Heart right ventricle (tissue), 16 donors: ENCODE results near the gene IQGAP2. TPM values are rescaled to one million over a fixed set of nuclear protein-coding genes. Genes with fewer than 3 reads are reported as not detected.

Experiments used
- ATAC-seq, 8 donors: fragments of 200-7000 bp; cut with Tn5 transposase; one replicate each; pipeline ENCODE4 v1.9.1; 2020; ENCODE audit warnings: mild to moderate bottlenecking in 8 of 8, moderate library complexity in 8 of 8, moderate number of reproducible peaks in 1 of 8
- DNase-seq, 2 donors: peaks; one replicate each; pipeline ENCODE4 v3.0.0-alpha.2; 2020
- H3K27ac ChIP-seq, 10 donors: fragments of 200-600 bp; sonication (generic) in 2 of 10; one replicate each; pipeline versions ENCODE4 v1.5.0 to v1.8.0; 2020 to 2022; ENCODE audit warnings: mild to moderate bottlenecking in 3 of 10
- H3K27me3 ChIP-seq, 7 donors: fragments of 200-600 bp; one replicate each; pipeline ENCODE4 v1.8.0; 2021 to 2022; ENCODE audit warnings: mild to moderate bottlenecking in 2 of 7
- H3K36me3 ChIP-seq, 9 donors: fragments of 200-600 bp; sonication (generic) in 1 of 9; one replicate each; pipeline versions ENCODE4 v1.5.0 to v1.8.0; 2020 to 2022; ENCODE audit warnings: mild to moderate bottlenecking in 2 of 9
- H3K4me1 ChIP-seq, 9 donors: fragments of 200-600 bp; sonication (generic) in 1 of 9; one replicate each; pipeline versions ENCODE4 v1.5.0 to v1.8.0; 2020 to 2022; ENCODE audit warnings: mild to moderate bottlenecking in 4 of 9
- H3K4me3 ChIP-seq, 10 donors: fragments of 200-600 bp; sonication (generic) in 2 of 10; one replicate each; pipeline versions ENCODE4 v1.5.0 to v1.8.0; 2020 to 2022; ENCODE audit warnings: mild to moderate bottlenecking in 7 of 10, moderate library complexity in 2 of 10
- H3K9me3 ChIP-seq, 11 donors: fragments of 200-600 bp in 10 of 11; sonication (generic) in 2 of 11; one replicate each; pipeline versions ENCODE4 v1.5.0 to v1.8.0; 2013 to 2022; ENCODE audit warnings: mild to moderate bottlenecking in 2 of 11, control low read depth in 1 of 11, moderate library complexity in 1 of 11
- WGBS, 2 donors: extraction: QIAGEN DNeasy Blood & Tissue Kit; methylation state at CpG; one replicate each; pipeline ENCODE4 v1.1.7; 2013; ENCODE audit warnings: inconsistent platforms in 1 of 2; 5-methylcytosine and 5-hydroxymethylcytosine counted together
- intact Hi-C, 10 donors: fragments of 100-400 bp; cut with DNase I; formaldehyde crosslinking; loops; one replicate each; pipeline versions ENCODE4 v1.11.1 to v1.14.2; 2022
- polyA plus RNA-seq, 2 donors: library from polyadenylated mRNA; stranded (reverse); fragments of 200-250 nt; gene quantifications; one replicate each; pipeline ENCODE4 v1.2.3, GENCODE V29; 2013
- total RNA-seq, 10 donors: library from RNA; stranded (reverse); fragmentation: NEBNext Ultra II Directional in 3 of 10; extraction: Animal tissue kit (Norgen Biotek cat#: 25700) in 3 of 10; gene quantifications; one replicate each; pipeline versions ENCODE4 v1.2.1 to v1.2.4, GENCODE V29; 2021 to 2023
- TF ChIP-seq, protein P1 (sequence below), 9 donors: fragments of 200-600 bp; sonication (generic) in 2 of 9; IDR thresholded peaks; one replicate each; pipeline versions ENCODE4 v1.5.0 to v1.8.0; 2021 to 2022; ENCODE audit warnings: antibody characterized with exemption in 9 of 9, mild to moderate bottlenecking in 5 of 9, moderate library complexity in 1 of 9
- donor health status: Arrhythmogenic right ventricular cardiomyopathy.
- donor health status: ischemic (EF 13 %, LVEDD 7.1; RV severe dilation, severe dysfunction).
- donor health status: healthy with polysubstance abuse.
- donor health status: DM: no; HTN: yes; CAD: no.
- donor health status: DM: no; HTN: no; CAD: no.
- donor health status: ischemic (EF 25% LVEDD 6.9; RV normal size, moderate dysfunction).
- donor health status: ischemic (EF 25% LVEDD 5.7; RV mildly dilated, moderate dysfunction).
- donor health status: healthy.
- donor health status: DM: yes; HTN: yes; CAD: no.
- donor health status: Ischemic cardiomyopathy.
- donor health status: ischemic (EF 35%, LVEDD 5.7; RV mildly dilated, moderate dysfunction).
- donor health status: nonischemic (EF 11% LVEDD 7.7; RV severe dilation, severe dysfunction).
- donor health status: DM: yes; HTN: yes; CAD: no.
- donor health status: PGD.
- donor health status: ischemic (EF 29% LVEDD 5.4; RV normal size, mild dysfunction).
- donor health status: nonischemic (EF 23%, LVEDD 6.1; RV moderate dilation, normal function).

IQGAP2 gene
- total and polyA plus RNA-seq, 12 donors: 2.5 to 22.3 (median 5.0) TPM

DNA sequence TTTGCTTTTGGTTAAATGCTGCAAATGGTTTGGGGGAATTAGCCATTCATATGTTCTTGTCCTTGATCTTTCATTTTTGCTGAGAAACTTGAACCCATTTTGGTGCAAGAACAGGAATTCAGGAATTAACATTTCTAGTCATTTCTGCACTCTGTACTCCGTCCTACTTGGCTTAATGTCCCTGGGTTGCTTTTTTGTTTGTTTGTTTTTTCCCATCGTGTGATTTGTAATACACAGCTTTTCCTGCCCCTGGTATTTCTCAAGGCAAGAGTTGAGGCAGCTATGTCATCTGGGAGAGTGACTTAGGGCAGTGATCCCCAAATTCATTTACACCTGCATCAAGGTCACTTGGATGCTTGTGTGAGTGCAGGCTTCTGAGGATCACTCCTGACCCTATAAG lies 71.3 kb downstream of the IQGAP2 start:
- H3K36me3 ChIP-seq: no peaks in the 10 kb centered on the region
- intact Hi-C loops: no loop called here
- H3K27me3 ChIP-seq: no peaks in the 10 kb centered on the region
- H3K9me3 ChIP-seq: no peaks in the 10 kb centered on the region
- DNase-seq (no peak), ATAC-seq (no peak)
- no peak overlapping the region for H3K27ac ChIP-seq
- TF ChIP-seq, protein P1, sequence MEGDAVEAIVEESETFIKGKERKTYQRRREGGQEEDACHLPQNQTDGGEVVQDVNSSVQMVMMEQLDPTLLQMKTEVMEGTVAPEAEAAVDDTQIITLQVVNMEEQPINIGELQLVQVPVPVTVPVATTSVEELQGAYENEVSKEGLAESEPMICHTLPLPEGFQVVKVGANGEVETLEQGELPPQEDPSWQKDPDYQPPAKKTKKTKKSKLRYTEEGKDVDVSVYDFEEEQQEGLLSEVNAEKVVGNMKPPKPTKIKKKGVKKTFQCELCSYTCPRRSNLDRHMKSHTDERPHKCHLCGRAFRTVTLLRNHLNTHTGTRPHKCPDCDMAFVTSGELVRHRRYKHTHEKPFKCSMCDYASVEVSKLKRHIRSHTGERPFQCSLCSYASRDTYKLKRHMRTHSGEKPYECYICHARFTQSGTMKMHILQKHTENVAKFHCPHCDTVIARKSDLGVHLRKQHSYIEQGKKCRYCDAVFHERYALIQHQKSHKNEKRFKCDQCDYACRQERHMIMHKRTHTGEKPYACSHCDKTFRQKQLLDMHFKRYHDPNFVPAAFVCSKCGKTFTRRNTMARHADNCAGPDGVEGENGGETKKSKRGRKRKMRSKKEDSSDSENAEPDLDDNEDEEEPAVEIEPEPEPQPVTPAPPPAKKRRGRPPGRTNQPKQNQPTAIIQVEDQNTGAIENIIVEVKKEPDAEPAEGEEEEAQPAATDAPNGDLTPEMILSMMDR (IDR thresholded peaks at IDR 0.05): no peak
- no peak overlapping the region for H3K4me3 ChIP-seq
- WGBS, 2 donors: 79 to 82% methylated on average over 2 of the region's 2 CpGs
- peaks cover 0 to 20% (median 0%) of the 10 kb centered on the region in 9 donors for H3K4me1 ChIP-seq

DNA sequence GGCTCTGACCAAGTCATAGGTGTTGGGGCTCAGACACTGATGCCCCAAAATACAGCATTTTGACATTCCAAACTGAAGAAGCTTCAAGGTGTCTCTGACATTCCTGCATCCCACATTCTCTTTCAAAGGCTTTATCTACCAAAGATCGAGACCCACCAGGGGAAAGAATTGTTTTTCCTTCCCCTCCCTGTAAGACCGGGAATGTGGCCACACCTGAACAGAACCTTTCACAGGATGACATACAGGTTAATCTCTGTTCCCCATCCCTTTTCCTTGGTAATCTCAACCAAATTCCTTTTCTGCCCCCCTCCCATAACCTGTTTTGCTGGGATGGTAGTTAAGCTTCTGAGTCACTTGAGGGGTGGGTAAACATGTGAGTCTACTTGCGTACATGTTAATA lies 72.3 kb downstream of the IQGAP2 start:
- Histone ChIP-seq H3K9me3 (no peaks in the 10 kb centered on the region), H3K27ac (no peak overlapping the region), H3K27me3 (no peaks in the 10 kb centered on the region), H3K36me3 (no peaks in the 10 kb centered on the region), H3K4me3 (no peak overlapping the region), H3K4me1 (peaks cover 0 to 26% (median 0%) of the 10 kb centered on the region in 9 donors)
- no peak for ATAC-seq
- no peak for DNase-seq
- TF ChIP-seq, protein P1 (IDR thresholded peaks at IDR 0.05): no peak
- intact Hi-C loops: no loop called here
- WGBS, 2 donors: 76 to 89% methylated on average over 3 of the region's 3 CpGs

DNA sequence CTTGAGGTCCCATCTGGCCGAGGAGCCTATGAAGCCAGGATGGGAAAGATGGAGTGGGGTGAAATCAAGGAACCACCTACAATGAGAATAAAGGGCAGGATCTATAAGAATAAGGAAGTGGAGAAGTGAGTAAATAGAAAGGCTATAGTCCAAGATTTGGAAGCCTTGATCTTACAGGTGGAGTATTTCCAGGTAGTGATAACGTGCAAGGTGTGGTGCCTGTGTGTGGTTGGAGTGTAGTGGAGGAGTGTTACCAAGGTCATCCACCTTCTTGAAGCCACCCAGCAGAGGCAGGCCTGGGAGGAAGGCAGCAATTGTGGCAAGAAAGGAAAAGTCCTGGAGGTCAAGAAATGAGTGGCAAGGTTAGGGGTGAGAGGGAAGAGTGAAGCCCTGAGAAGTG lies 72.9 kb downstream of the IQGAP2 start:
- Histone ChIP-seq H3K9me3 (no peaks in the 10 kb centered on the region), H3K4me3 (no peak overlapping the region), H3K27me3 (no peaks in the 10 kb centered on the region), H3K4me1 (peaks cover 0 to 26% (median 0%) of the 10 kb centered on the region in 9 donors), H3K36me3 (no peaks in the 10 kb centered on the region), H3K27ac (no peak overlapping the region)
- intact Hi-C loops: no loop called here
- TF ChIP-seq, protein P1 (IDR thresholded peaks at IDR 0.05): no peak
- no peak for DNase-seq
- WGBS, 2 donors: 87 to 93% methylated on average over 2 of the region's 2 CpGs
- no peak for ATAC-seq

DNA sequence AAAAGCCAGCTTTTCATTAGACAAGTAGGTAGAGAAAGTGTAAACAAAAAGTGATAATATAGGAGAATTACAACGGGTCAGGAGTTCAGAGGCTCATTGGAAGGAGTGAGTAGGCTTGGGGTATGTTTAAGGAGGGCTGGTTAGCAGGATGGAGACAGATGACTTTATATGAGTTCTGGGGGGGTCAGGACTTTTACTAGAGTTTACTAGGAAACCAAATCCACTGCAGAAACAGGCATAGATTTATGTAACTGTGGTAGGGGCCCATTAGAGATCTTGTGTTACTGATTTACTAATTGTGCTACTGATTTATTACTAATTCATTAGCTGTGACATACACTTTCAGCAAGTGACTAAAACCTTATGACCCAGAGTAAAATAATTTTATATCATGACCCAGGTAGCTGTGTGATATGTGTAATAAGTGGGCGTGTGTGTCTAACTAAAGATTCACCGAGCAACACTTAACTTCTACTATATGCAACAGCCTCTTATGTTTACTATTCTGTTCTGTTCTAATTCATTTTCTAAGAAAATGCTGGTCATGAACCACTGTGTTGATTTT lies 73.5 kb downstream of the IQGAP2 start:
- intact Hi-C loops: no loop called here
- ATAC-seq (no peak), DNase-seq (no peak)
- H3K27ac ChIP-seq: no peak overlapping the region
- no peak overlapping the region for H3K4me3 ChIP-seq
- TF ChIP-seq, protein P1 (IDR thresholded peaks at IDR 0.05): no peak
- H3K27me3 ChIP-seq: no peaks in the 10 kb centered on the region
- H3K36me3 ChIP-seq: no peaks in the 10 kb centered on the region
- no peaks in the 10 kb centered on the region for H3K9me3 ChIP-seq
- peaks cover 0 to 26% (median 0%) of the 10 kb centered on the region in 9 donors for H3K4me1 ChIP-seq
- 87 to 88% methylated on average over 3 of the region's 3 CpGs for whole genome bisulfite sequencing, 2 donors
